GM12878 (cell line): ENCODE results near the gene GALP. TPM values are rescaled to one million over a fixed set of nuclear protein-coding genes. Genes with fewer than 3 reads are reported as not detected.

ENCODE experiments used
- ATAC-seq: fragments of 200-7000 bp; cut with Tn5 transposase; 3 replicates; pipeline ENCODE4 v1.9.1; 2020; ENCODE audit warnings: mild to moderate bottlenecking, moderate library complexity
- BruUV-seq: library from RNA; stranded (reverse); fragments of 400-500 nt; replicated peaks from 2 replicates; lab custom pipeline; 2021; lab: Mats Ljungman, UMichigan
- CTCF ChIA-PET: fragments of 300-600 bp; sonication (Branson Sonifier 250); formaldehyde crosslinking; extraction: SDS; loops from one replicate; lab custom pipeline; 2021; ENCODE audit warnings: inconsistent platforms; lab: Yijun Ruan, JAX
- POLR2A ChIA-PET: fragments of 350-600 bp; formaldehyde crosslinking; extraction: SDS; loops from one replicate; lab custom pipeline; 2021; ENCODE audit warnings: inconsistent platforms; lab: Charles Lee
- RAD21 ChIA-PET: fragments of 300-600 bp; sonication (Branson Sonifier 250); formaldehyde crosslinking; loops from one replicate; lab custom pipeline; 2023; ENCODE audit warnings: antibody characterized with exemption; ENCODE audit not compliant: unreplicated experiment; lab: Charles Lee
- SMC1A ChIA-PET: fragments of 300-600 bp; sonication (Branson Sonifier 250); formaldehyde crosslinking; loops from one replicate; lab custom pipeline; 2023; ENCODE audit not compliant: unreplicated experiment, uncharacterized antibody; lab: Charles Lee
- DNase-seq: peaks from one replicate; pipeline ENCODE4 v3.0.0-alpha.2; 2011; ENCODE audit warnings: low read depth, low spot score
- FAIRE-seq: peaks from 3 replicates; lab custom pipeline; 2011; peaks lifted over from hg19 to GRCh38; lab: Jason Lieb, UNC
- H2AFZ ChIP-seq: 2 replicates; pipeline ENCODE4 v1.6.0; 2011; ENCODE audit warnings: low read depth, low read length, control low read depth; ENCODE audit not compliant: control insufficient read depth
- H3K27ac ChIP-seq: 2 replicates; pipeline ENCODE4 v1.5.1; 2011; ENCODE audit warnings: control low read depth; ENCODE audit not compliant: control insufficient read depth, insufficient read depth
- H3K27me3 ChIP-seq, 2 experiments: replicated peaks in 1 of 2; 2 replicates each; pipeline versions ENCODE4 v1.6.0 to v1.6.1; 2011; ENCODE audit warnings: low read length in 1 of 2; ENCODE audit not compliant: control insufficient read depth in 2 of 2, insufficient read depth in 2 of 2
- H3K36me3 ChIP-seq, 2 experiments: 2 replicates each; pipeline ENCODE4 v1.5.1; 2011; ENCODE audit warnings: low read length in 1 of 2; ENCODE audit not compliant: control insufficient read depth in 2 of 2, insufficient read depth in 2 of 2
- H3K4me1 ChIP-seq: 2 replicates; pipeline ENCODE4 v1.6.1; 2011; ENCODE audit warnings: mild to moderate bottlenecking, low read length, moderate library complexity, mixed read lengths; ENCODE audit not compliant: control insufficient read depth, insufficient read depth
- H3K4me2 ChIP-seq: 2 replicates; pipeline ENCODE4 v1.6.0; 2011; ENCODE audit warnings: control low read depth; ENCODE audit not compliant: control insufficient read depth, insufficient read depth
- H3K4me3 ChIP-seq: fragments of 200-600 bp; sonication (generic); 2 replicates; pipeline ENCODE4 v1.5.1; 2016
- H3K79me2 ChIP-seq: 2 replicates; pipeline ENCODE4 v1.6.0; 2011; ENCODE audit warnings: low read length; ENCODE audit not compliant: control insufficient read depth, insufficient read depth
- H3K9ac ChIP-seq: 2 replicates; pipeline ENCODE4 v1.8.0; 2011; ENCODE audit warnings: low read length, control low read depth, mixed read lengths; ENCODE audit not compliant: control insufficient read depth, insufficient read depth
- H3K9me3 ChIP-seq: replicated peaks from 3 replicates; pipeline ENCODE4 v1.5.1; 2011; ENCODE audit warnings: mild to moderate bottlenecking, low read length; ENCODE audit not compliant: control insufficient read depth, insufficient read depth
- H4K20me1 ChIP-seq: 2 replicates; pipeline ENCODE4 v1.6.0; 2011; ENCODE audit not compliant: control insufficient read depth, insufficient read depth
- BACH1 ChIP-seq: fragments of 450-650 bp; IDR thresholded peaks from 2 replicates; pipeline ENCODE4 v1.6.1; 2017; ENCODE audit warnings: mild to moderate bottlenecking, borderline replicate concordance
- BHLHE40 ChIP-seq, 2 experiments: fragments of 450-650 bp in 1 of 2; IDR thresholded peaks; 2 replicates each; pipeline ENCODE4 v1.6.1; 2011 to 2017; ENCODE audit warnings: low read depth in 2 of 2, borderline replicate concordance in 1 of 2, improper control_type of control experiment in 1 of 2, low read length in 1 of 2, mild to moderate bottlenecking in 1 of 2
- CBFB ChIP-seq: IDR thresholded peaks from 2 replicates; pipeline ENCODE4 v1.6.1; 2016; ENCODE audit warnings: antibody characterized with exemption, low read depth
- EED ChIP-seq: sonication (generic); IDR thresholded peaks from 2 replicates; pipeline ENCODE4 v1.6.1; 2016; ENCODE audit warnings: antibody characterized with exemption, low read depth
- JUNB ChIP-seq: IDR thresholded peaks from 2 replicates; pipeline ENCODE4 v1.6.1; 2016; ENCODE audit warnings: antibody characterized with exemption, mild to moderate bottlenecking
- NBN ChIP-seq: fragments of 450-650 bp; IDR thresholded peaks from 2 replicates; pipeline ENCODE4 v1.6.1; 2016
- NFXL1 ChIP-seq: fragments of 450-650 bp; IDR thresholded peaks from 2 replicates; pipeline ENCODE4 v1.6.1; 2017; ENCODE audit warnings: antibody characterized with exemption, mild to moderate bottlenecking, borderline replicate concordance
- POLR2A ChIP-seq: IDR thresholded peaks from 2 replicates; pipeline ENCODE4 v1.6.1; 2011; ENCODE audit warnings: low read depth, mild to moderate bottlenecking, low read length
- RB1 ChIP-seq: fragments of 450-650 bp; formaldehyde crosslinking; IDR thresholded peaks from 2 replicates; pipeline ENCODE4 v1.6.1; 2017; ENCODE audit warnings: mild to moderate bottlenecking, borderline replicate concordance
- ZNF207 ChIP-seq: fragments of 450-650 bp; IDR thresholded peaks from 2 replicates; pipeline ENCODE4 v1.6.1; 2014; ENCODE audit warnings: antibody characterized with exemption, mild to moderate bottlenecking, borderline replicate concordance
- ZNF274 ChIP-seq: IDR thresholded peaks from one replicate; pipeline ENCODE4 v1.8.0; 2011; ENCODE audit not compliant: insufficient read length, insufficient read depth
- WGBS: methylation state at CpG from one replicate; pipeline ENCODE4 v1.1.6; 2016; ENCODE audit warnings: low lambda C conversion rate; ENCODE audit not compliant: insufficient replicate concordance, insufficient coverage; ENCODE audit errors: missing lambda C conversion rate; 5-methylcytosine and 5-hydroxymethylcytosine counted together
- in situ Hi-C: fragments of 300-500 bp; cut with MboI; formaldehyde crosslinking; loops from 9 replicates; pipeline ENCODE4 v1.14.3; 2018; ENCODE audit warnings: mixed read lengths
- intact Hi-C: fragments of 100-400 bp; cut with micrococcal nuclease; formaldehyde crosslinking; loops from one replicate; pipeline ENCODE4 v1.14.2; 2022; ENCODE audit not compliant: unreplicated experiment
- polyA plus RNA-seq, 11 experiments: library from polyadenylated mRNA; depleted of rRNA in 4 of 11; unstranded in 6 of 11; stranded (reverse) in 5 of 11; fragments of >200 nt; fragmentation: Nextera tagmentation in 4 of 11; fragmentation: Illumina TruSeq in 1 of 11; extraction: Ambion mirVana in 4 of 11; extraction: Trizol in 1 of 11; gene quantifications; 1 replicate in 1 of 11; 2 replicates in 10 of 11; pipeline versions ENCODE4 v1.2.1 to v1.2.3, GENCODE V29; 2011 to 2016; ENCODE audit warnings: inconsistent platforms in 2 of 11, missing spikeins in 2 of 11, low read depth in 1 of 11
- total RNA-seq, 4 experiments: library from RNA; depleted of rRNA in 3 of 4; stranded (reverse); fragments of >200 nt in 3 of 4; fragmentation: Illumina TruSeq in 1 of 4; extraction: Trizol in 1 of 4; gene quantifications; 2 replicates each; pipeline versions ENCODE4 v1.2.1 to v1.2.3, GENCODE V29; 2013 to 2021
- TF ChIP-seq, protein P1 (sequence below): fragments of 150-350 bp; IDR thresholded peaks from 2 replicates; pipeline ENCODE4 v1.6.1; 2016; ENCODE audit warnings: low read depth, low read length
- TF ChIP-seq, protein P2 (sequence below): IDR thresholded peaks from 2 replicates; pipeline ENCODE4 v1.6.1; 2012; ENCODE audit warnings: low read depth, low read length, improper control_type of control experiment
- TF ChIP-seq, protein P3 (sequence below): IDR thresholded peaks from 2 replicates; pipeline ENCODE4 v1.6.1; 2011; ENCODE audit warnings: low read depth, mild to moderate bottlenecking, low read length, moderate library complexity, borderline replicate concordance; ENCODE audit errors: extremely low read depth
- TF ChIP-seq, protein P4 (sequence below): fragments of 450-650 bp; IDR thresholded peaks from 2 replicates; pipeline ENCODE4 v1.6.1; 2017; ENCODE audit warnings: borderline replicate concordance
- TF ChIP-seq, protein P5 (sequence below): fragments of 150-350 bp; IDR thresholded peaks from 2 replicates; pipeline ENCODE4 v1.6.1; 2014; ENCODE audit warnings: mild to moderate bottlenecking, low read depth, low read length

Gene GALP
- total and polyA plus RNA-seq, 10 of the 15 experiments (the other 5 are each of a cell fraction or from before 2014, with no cell fraction given), result not detected

DNA sequence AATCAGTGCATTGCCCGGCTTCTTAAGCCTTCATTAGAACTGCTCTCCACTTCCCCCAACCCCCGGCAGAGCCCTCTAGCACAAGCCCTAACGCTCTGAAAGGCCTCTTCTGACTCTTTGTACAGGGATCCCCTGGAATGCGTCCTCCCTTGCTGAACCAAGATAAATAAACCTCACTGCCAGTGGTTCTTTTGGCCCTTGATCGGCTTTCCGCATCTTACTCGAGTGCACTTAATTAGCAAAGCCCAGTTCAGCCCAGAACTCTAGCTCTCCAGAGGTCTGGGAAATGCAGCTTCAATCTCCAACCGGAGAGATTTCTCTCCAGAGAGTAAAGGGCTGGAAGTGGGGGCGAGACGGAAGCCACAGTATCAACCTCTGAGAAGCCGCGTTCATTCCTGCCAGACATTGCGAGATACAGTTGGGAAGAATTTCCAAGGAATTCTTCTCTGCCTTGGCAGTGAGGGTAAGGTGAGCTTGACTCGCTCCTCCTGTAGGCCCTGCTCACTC lies 43.4 kb upstream of the GALP start:
- intact Hi-C loops, result no loop called here
- ChIA-PET CTCF (interaction anchor here (0.7 to 1.0 kb wide), 2 partner anchors 47 to 178 kb away, joined by 3 to 4 read pairs; no protein-coding TSS in a partner anchor), POLR2A (interaction anchor here (0.6 kb wide), 1 partner anchor 726 kb away, joined by 5 read pairs; no protein-coding TSS in a partner anchor)
- DNase-seq, result no peak
- peaks cover 9% of the 10 kb centered on the region for H3K4me1 ChIP-seq
- H3K79me2 ChIP-seq, result no peaks in the 10 kb centered on the region
- TF ChIP-seq JUNB (no peak), BACH1 (no peak), BHLHE40 (IDR thresholded peaks at IDR 0.05; ENCODE audit: borderline replicate concordance in 1 of 2, low read depth in 2 of 2, low read length in 1 of 2) (no peak), NBN (no peak), POLR2A (no peak), EED (no peak), ZNF207 (no peak), CBFB (no peak), ZNF274 (no peak), NFXL1 (no peak), RB1 (no peak)
- TF ChIP-seq, protein P1, sequence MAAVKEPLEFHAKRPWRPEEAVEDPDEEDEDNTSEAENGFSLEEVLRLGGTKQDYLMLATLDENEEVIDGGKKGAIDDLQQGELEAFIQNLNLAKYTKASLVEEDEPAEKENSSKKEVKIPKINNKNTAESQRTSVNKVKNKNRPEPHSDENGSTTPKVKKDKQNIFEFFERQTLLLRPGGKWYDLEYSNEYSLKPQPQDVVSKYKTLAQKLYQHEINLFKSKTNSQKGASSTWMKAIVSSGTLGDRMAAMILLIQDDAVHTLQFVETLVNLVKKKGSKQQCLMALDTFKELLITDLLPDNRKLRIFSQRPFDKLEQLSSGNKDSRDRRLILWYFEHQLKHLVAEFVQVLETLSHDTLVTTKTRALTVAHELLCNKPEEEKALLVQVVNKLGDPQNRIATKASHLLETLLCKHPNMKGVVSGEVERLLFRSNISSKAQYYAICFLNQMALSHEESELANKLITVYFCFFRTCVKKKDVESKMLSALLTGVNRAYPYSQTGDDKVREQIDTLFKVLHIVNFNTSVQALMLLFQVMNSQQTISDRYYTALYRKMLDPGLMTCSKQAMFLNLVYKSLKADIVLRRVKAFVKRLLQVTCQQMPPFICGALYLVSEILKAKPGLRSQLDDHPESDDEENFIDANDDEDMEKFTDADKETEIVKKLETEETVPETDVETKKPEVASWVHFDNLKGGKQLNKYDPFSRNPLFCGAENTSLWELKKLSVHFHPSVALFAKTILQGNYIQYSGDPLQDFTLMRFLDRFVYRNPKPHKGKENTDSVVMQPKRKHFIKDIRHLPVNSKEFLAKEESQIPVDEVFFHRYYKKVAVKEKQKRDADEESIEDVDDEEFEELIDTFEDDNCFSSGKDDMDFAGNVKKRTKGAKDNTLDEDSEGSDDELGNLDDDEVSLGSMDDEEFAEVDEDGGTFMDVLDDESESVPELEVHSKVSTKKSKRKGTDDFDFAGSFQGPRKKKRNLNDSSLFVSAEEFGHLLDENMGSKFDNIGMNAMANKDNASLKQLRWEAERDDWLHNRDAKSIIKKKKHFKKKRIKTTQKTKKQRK, result no peak
- TF ChIP-seq, protein P2, sequence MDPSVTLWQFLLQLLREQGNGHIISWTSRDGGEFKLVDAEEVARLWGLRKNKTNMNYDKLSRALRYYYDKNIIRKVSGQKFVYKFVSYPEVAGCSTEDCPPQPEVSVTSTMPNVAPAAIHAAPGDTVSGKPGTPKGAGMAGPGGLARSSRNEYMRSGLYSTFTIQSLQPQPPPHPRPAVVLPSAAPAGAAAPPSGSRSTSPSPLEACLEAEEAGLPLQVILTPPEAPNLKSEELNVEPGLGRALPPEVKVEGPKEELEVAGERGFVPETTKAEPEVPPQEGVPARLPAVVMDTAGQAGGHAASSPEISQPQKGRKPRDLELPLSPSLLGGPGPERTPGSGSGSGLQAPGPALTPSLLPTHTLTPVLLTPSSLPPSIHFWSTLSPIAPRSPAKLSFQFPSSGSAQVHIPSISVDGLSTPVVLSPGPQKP, result no peak
- TF ChIP-seq, protein P3, sequence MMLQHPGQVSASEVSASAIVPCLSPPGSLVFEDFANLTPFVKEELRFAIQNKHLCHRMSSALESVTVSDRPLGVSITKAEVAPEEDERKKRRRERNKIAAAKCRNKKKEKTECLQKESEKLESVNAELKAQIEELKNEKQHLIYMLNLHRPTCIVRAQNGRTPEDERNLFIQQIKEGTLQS, result no peak
- TF ChIP-seq, protein P4, sequence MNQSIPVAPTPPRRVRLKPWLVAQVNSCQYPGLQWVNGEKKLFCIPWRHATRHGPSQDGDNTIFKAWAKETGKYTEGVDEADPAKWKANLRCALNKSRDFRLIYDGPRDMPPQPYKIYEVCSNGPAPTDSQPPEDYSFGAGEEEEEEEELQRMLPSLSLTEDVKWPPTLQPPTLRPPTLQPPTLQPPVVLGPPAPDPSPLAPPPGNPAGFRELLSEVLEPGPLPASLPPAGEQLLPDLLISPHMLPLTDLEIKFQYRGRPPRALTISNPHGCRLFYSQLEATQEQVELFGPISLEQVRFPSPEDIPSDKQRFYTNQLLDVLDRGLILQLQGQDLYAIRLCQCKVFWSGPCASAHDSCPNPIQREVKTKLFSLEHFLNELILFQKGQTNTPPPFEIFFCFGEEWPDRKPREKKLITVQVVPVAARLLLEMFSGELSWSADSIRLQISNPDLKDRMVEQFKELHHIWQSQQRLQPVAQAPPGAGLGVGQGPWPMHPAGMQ, result no peak
- TF ChIP-seq, protein P5, sequence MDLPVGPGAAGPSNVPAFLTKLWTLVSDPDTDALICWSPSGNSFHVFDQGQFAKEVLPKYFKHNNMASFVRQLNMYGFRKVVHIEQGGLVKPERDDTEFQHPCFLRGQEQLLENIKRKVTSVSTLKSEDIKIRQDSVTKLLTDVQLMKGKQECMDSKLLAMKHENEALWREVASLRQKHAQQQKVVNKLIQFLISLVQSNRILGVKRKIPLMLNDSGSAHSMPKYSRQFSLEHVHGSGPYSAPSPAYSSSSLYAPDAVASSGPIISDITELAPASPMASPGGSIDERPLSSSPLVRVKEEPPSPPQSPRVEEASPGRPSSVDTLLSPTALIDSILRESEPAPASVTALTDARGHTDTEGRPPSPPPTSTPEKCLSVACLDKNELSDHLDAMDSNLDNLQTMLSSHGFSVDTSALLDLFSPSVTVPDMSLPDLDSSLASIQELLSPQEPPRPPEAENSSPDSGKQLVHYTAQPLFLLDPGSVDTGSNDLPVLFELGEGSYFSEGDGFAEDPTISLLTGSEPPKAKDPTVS, result no peak
- TF ChIP-seq, all 136 proteins: peak for 0
- 81% methylated on average over 14 of the region's 14 CpGs for WGBS
- SMC1A ChIA-PET, result no interaction called here
- BruUV-seq, result no TSS peak
- no peak for FAIRE-seq
- Histone ChIP-seq H3K27me3 (no peaks in the 10 kb centered on the region), H3K9ac (no peak overlapping the region), H3K9me3 (no peaks in the 10 kb centered on the region), H4K20me1 (no peaks in the 10 kb centered on the region), H3K27ac (no peak overlapping the region), H3K36me3 (no peaks in the 10 kb centered on the region), H3K4me2 (no peak overlapping the region), H3K4me3 (no peak overlapping the region), H2AFZ (no peak overlapping the region)
- no peak for ATAC-seq
- in situ Hi-C loops, result loop anchor here (25.0 kb wide), 1 partner anchor 1680 kb away; the partner anchor contains the start of gene ZNF552
- RAD21 ChIA-PET, result no interaction called here
